ENCODE results near the gene HS6ST1.

DNA sequence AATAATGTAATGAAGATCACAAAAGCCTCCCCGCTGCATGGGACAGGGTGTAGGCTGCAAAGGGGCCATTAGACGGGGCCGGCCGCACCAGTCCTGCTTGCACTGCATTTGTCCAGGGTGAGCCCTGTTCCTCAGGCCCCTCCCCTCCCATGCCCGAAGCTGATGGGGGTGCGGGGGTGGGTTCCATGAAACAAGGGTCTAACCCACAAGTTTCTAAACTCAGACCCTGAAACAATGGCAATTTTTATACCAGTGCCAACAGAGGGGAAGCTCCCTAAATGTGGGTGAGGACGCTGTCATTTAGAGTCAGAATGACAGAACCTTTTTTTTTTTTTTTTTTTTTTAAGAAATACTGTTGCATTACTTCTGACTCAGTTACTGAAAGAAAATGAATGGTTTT, 39.7 kb downstream of the HS6ST1 start:
- TF ChIP-seq, protein P1, sequence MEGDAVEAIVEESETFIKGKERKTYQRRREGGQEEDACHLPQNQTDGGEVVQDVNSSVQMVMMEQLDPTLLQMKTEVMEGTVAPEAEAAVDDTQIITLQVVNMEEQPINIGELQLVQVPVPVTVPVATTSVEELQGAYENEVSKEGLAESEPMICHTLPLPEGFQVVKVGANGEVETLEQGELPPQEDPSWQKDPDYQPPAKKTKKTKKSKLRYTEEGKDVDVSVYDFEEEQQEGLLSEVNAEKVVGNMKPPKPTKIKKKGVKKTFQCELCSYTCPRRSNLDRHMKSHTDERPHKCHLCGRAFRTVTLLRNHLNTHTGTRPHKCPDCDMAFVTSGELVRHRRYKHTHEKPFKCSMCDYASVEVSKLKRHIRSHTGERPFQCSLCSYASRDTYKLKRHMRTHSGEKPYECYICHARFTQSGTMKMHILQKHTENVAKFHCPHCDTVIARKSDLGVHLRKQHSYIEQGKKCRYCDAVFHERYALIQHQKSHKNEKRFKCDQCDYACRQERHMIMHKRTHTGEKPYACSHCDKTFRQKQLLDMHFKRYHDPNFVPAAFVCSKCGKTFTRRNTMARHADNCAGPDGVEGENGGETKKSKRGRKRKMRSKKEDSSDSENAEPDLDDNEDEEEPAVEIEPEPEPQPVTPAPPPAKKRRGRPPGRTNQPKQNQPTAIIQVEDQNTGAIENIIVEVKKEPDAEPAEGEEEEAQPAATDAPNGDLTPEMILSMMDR (IDR thresholded peaks at IDR 0.05), result no peak
- no peak for TF ChIP-seq POLR2A (IDR thresholded peaks at IDR 0.05)
